MM.1S (cell line): Measurements from ENCODE around the gene ARL14EPL.
"Not testable (repeated sequence)": the region's sequence is repeated elsewhere in the genome, so short reads cannot be mapped to it uniquely, and the experiment has no call there.

Source experiments
- DNase-seq: peaks from one replicate; pipeline ENCODE4 v3.0.0-alpha.2; 2015
- H2AFZ ChIP-seq: fragments of 300-600 bp; sonication (generic); 2 replicates; pipeline ENCODE4 v1.6.0; 2016; ENCODE audit warnings: antibody characterized with exemption, low read length
- H3F3A ChIP-seq: fragments of 300-600 bp; sonication (generic); 2 replicates; pipeline ENCODE4 v1.6.1; 2016; ENCODE audit warnings: mild to moderate bottlenecking, antibody characterized with exemption, low read length, moderate library complexity, mixed read lengths; ENCODE audit not compliant: insufficient read depth
- H3K27ac ChIP-seq: fragments of 300-600 bp; sonication (generic); 2 replicates; pipeline ENCODE4 v1.5.1; 2016; ENCODE audit warnings: mild to moderate bottlenecking, low read length
- H3K27me3 ChIP-seq: fragments of 300-600 bp; sonication (generic); replicated peaks from 2 replicates; pipeline ENCODE4 v1.6.0; 2016; ENCODE audit warnings: low read length; ENCODE audit not compliant: insufficient read depth
- H3K36me3 ChIP-seq: fragments of 300-600 bp; sonication (generic); replicated peaks from 2 replicates; pipeline ENCODE4 v1.6.1; 2016; ENCODE audit warnings: mild to moderate bottlenecking, low read length, mixed read lengths; ENCODE audit not compliant: insufficient read depth
- H3K4me1 ChIP-seq: fragments of 300-600 bp; sonication (generic); 2 replicates; pipeline ENCODE4 v1.6.1; 2016; ENCODE audit warnings: low read length, mixed read lengths
- H3K4me2 ChIP-seq: fragments of 300-600 bp; sonication (generic); 2 replicates; pipeline ENCODE4 v1.6.0; 2016; ENCODE audit warnings: low read depth, low read length
- H3K4me3 ChIP-seq: fragments of 300-600 bp; sonication (generic); 2 replicates; pipeline ENCODE4 v1.5.1; 2016; ENCODE audit warnings: low read length, mixed read lengths
- H3K79me2 ChIP-seq: fragments of 300-600 bp; sonication (generic); 2 replicates; pipeline ENCODE4 v1.6.1; 2016; ENCODE audit warnings: mixed run types, low read length, mixed read lengths
- H3K9ac ChIP-seq: fragments of 300-600 bp; sonication (generic); 2 replicates; pipeline ENCODE4 v1.6.1; 2016; ENCODE audit warnings: low read length, mixed read lengths
- H3K9me2 ChIP-seq: fragments of 300-600 bp; sonication (generic); replicated peaks from 2 replicates; pipeline ENCODE4 v1.6.1; 2016; ENCODE audit warnings: mild to moderate bottlenecking, low read length, mixed read lengths; ENCODE audit not compliant: insufficient read depth
- H3K9me3 ChIP-seq: fragments of 300-600 bp; sonication (generic); replicated peaks from 2 replicates; pipeline ENCODE4 v1.6.1; 2016; ENCODE audit warnings: mild to moderate bottlenecking, low read length, mixed read lengths; ENCODE audit not compliant: insufficient read depth
- H4K20me1 ChIP-seq: fragments of 300-600 bp; sonication (generic); 2 replicates; pipeline ENCODE4 v1.6.1; 2016; ENCODE audit warnings: mild to moderate bottlenecking, low read length, moderate library complexity, mixed read lengths; ENCODE audit not compliant: insufficient read depth
- CTCF ChIP-seq: fragments of 300-600 bp; sonication (generic); IDR thresholded peaks from 2 replicates; pipeline ENCODE4 v1.5.1; 2016; ENCODE audit warnings: antibody characterized with exemption, low read length, mixed read lengths
- EZH2 ChIP-seq: fragments of 300-600 bp; sonication (generic); optimal IDR thresholded peaks from 2 replicates; pipeline ENCODE3; 2017; ENCODE audit warnings: low read depth, mild to moderate bottlenecking, antibody characterized with exemption, low read length, mixed read lengths
- EZH2phosphoT487 ChIP-seq: fragments of 300-600 bp; sonication (generic); IDR thresholded peaks from 2 replicates; pipeline ENCODE4 v1.6.1; 2018; ENCODE audit warnings: antibody characterized with exemption, low read length

Gene ARL14EPL

GRCh38 chr5:116098998-116099397 is 66.7 kb downstream of the ARL14EPL start:
- no peaks in the 10 kb centered on the region for H3K9me2 ChIP-seq
- no peak overlapping the region for H3K4me3 ChIP-seq
- H3K9ac ChIP-seq, result no peak overlapping the region
- no peak overlapping the region for H3K4me2 ChIP-seq
- TF ChIP-seq CTCF, result no peak
- no peak for TF ChIP-seq EZH2phosphoT487
- no peak for TF ChIP-seq EZH2
- H4K20me1 ChIP-seq, result no peaks in the 10 kb centered on the region
- H3K27ac ChIP-seq, result no peak overlapping the region
- no peaks in the 10 kb centered on the region for H3K27me3 ChIP-seq
- H3F3A ChIP-seq, result no peaks in the 10 kb centered on the region
- H3K9me3 ChIP-seq, result no peaks in the 10 kb centered on the region
- no peaks in the 10 kb centered on the region; the same call in 1 of the 2 replicates for H3K36me3 ChIP-seq
- no peaks in the 10 kb centered on the region for H3K4me1 ChIP-seq
- no peak for DNase-seq
- H3K79me2 ChIP-seq, result no peaks in the 10 kb centered on the region
- H2AFZ ChIP-seq, result no peak overlapping the region

GRCh38 chr5:116104941-116105340 is 72.7 kb downstream of the ARL14EPL start:
- not testable (repeated sequence) for H3K4me3 ChIP-seq, H3K4me2 ChIP-seq, H3K9me3 ChIP-seq, H3K27me3 ChIP-seq, H4K20me1 ChIP-seq, H3K9me2 ChIP-seq, H3K27ac ChIP-seq, DNase-seq, H3K79me2 ChIP-seq, H3K9ac ChIP-seq, H2AFZ ChIP-seq, H3K4me1 ChIP-seq, H3F3A ChIP-seq, H3K36me3 ChIP-seq
